Measurements from ENCODE around the gene CISD2.
"Not testable (repeated sequence)": the region's sequence is repeated elsewhere in the genome, so short reads cannot be mapped to it uniquely, and the experiment has no call there.

The CISD2 gene

GRCh38 chr4:102868781-102869568 lies at the start of gene CISD2:
Gene CISD2 (plus strand): TSS chr4:102868992. CDS start chr4:102869085, 93 bp downstream.
- peak; percentile 91 for DNase-seq

- DNase-seq, result not testable (repeated sequence)
Observed at GRCh38 chr4:102819100-102819499, 49.7 kb upstream of the CISD2 start.

DNA sequence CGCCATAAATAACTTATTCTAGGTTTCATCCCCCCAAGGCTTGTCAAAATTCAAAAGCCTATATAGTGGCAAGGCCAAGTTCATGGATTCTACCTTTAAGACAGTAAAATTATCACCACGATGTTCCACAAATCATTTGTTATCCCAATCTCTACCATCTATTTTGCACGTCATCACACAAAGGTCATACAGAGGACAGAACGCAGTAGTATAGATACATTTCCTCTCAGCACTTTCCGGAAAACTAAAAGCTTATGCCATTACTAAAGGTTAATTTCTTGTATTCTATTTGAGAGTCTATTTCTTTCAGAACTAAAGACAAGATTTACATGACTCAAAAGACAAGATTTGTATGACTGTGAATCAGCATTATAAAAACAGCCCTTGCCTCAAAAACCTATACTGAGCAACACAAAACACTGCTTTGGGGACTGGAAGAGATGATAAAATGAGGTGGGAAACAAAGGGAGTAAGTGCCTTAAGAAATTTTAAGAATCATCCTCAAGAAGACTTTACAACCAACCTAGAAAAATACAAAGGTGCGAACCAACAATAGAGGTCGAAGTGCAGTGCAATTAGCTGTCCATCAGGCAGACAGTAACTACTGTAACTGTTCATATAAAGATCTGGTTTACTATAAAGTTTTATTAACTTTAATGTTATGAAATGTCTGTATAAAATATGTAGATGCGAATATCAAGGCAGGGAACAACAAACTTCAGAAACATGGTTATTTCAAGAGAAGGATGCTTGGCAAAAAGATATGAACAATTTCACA lies 49.0 kb upstream of the CISD2 start:
- DNase-seq, result peak in 1 of 2 donors; percentile 79

- DNase-seq, result no peak
Observed at GRCh38 chr4:102823464-102823863, 45.3 kb upstream of the CISD2 start.

DNA sequence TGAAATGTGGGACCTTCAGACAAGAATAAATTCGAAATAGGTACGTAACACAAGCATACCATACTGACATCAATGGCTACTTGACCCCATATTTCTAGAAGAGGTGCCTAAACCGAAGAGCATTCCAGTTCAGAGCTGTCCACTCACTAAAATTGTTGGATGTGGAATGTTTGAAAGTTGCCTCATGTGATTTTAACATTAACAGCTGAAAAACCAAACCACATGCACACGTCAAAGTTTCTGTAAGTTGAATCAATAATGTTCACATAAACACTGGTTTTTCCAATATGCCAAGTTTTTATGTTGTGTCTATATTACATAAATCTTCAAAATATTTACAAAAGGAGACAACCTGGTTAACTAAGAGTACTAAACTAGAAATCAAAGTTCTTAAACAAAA lies 44.9 kb upstream of the CISD2 start:
- DNase-seq, result no peak

- DNase-seq, result no peak
Observed at GRCh38 chr4:102824398-102824797, 44.4 kb upstream of the CISD2 start.

GRCh38 chr4:102825261-102826091 lies 43.3 kb upstream of the CISD2 start:
- DNase-seq, result peak; percentile 34 to 59

DNA sequence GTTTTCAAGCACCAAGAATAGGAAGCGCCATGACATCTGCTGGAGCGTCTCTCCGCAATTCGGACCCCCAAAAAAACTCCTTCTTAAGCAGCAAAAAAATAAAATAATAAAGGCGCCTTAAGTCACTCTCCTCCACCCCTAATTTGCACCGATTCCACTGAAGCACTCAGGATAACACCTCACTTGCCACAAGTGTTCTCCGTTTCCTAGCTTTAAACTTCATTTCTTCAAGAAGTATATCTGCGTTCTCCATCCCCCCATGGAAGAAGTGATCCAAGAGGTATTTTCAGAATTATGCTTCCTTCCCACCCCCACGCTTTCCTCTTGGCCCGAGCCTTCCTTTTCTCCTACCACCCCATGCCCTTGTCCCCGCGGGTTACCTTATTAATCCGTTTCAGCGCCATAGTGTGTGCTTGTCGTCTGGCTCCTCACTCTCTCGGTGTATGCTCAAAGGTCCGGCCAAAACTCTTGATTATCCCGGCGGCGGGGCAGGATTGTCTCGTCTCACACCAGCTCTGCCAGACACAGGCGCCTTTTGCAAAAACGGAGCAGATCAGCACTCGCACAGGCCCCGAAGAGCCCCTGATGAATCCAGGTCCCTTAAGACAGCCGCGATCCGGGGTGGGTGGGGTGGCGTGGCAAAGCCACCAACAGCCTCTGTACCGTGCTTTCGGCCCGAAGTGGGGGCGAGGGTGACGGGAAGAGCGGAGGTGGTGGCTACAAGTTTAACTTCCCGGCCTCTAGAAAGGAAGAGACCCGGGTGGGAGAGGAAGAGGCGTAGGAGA lies 42.5 kb upstream of the CISD2 start:
- no peak for DNase-seq

- peak; percentile 94 to 95 for DNase-seq
Observed at GRCh38 chr4:102826890-102827673, 41.7 kb upstream of the CISD2 start, which contains the start of gene UBE2D3. Gene UBE2D3 (minus strand): TSS chr4:102827551. CDS start chr4:102826508, 1,043 bp downstream.

- peak; percentile 99 to 100 for DNase-seq
Observed at GRCh38 chr4:102827674-102828496, 40.9 kb upstream of the CISD2 start.

- no peak for DNase-seq
Observed at GRCh38 chr4:102828497-102828808, 40.3 kb upstream of the CISD2 start.

GRCh38 chr4:102829803-102830202 lies 39.0 kb upstream of the CISD2 start:
- no peak for DNase-seq

DNA sequence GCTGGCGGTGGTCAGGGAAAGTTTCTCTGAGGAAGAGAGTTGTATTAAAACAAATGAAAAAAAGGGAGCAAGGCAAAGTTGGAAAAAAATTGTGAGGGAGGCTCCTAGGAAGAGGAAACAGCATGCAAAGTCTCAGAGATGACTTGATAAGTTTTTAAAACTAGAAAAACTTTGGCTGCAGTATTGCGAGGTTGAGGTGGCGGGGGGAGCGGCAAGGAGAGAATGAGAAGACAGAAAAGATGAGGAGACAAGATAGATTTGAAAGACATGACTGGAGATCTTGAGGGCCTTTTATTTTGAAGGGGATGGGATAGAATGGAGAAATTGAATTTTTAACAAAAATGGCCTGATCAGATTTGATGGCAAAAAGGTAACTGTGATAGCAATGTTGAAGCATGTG lies 36.7 kb upstream of the CISD2 start:
- DNase-seq, result no peak

DNA sequence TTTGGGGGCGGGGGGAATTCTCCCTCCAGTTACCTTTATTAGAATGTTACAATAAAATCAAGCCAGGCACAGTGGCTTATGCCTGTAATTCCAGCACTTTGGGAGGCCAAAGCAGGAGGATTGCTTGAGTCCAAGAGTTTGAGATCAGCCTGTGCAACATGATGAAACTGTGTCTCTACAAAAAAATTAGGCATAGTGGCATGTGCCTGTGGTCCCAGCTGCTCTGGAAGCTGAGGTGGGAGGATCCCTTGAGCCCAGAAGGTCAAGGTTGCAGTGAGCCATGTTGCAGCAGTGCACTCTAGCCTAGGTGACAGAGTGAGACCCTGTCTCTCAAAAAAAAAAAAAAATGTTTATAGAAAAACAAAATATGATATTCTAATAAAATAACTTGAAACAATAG lies 36.1 kb upstream of the CISD2 start:
- no peak for DNase-seq

DNA sequence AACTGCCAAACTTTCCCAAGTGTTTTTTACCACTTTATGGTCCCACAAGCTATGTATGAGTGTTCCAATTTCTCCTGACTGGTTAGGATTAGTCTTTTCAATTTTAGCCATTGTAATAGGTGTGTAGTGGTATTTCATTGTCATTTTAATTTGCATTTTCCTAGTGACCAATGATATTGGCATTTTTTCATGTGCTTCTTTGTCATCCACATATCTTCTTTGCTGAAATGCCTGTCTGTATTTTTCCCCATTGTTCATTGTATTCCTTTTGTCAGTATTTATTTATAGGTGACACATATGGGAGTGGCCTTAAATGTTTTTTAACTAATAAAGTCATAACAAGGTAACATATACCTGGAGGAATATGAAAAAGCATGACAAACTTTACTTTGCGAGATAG lies 32.2 kb upstream of the CISD2 start:
- no peak for DNase-seq

DNA sequence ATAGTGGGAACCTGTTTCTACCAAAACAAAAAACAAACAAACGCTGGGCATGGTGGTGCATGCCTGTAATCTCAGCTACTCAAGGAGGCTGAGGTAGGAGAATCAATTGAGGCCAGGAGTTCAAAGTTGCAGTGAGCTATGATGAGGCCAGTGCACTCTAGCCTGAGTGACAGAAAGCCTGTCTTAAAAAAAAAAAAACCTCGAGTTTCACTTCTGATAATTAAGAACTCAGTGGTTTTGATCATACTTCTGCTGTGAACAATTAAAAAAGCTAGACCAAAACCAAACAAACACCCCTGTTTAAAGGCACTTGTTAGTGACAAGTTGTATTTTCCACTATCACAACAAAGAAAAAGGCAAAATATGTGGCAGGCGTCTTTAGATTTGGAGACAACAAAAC lies 26.4 kb upstream of the CISD2 start:
- DNase-seq, result no peak

- DNase-seq, result no peak
Observed at GRCh38 chr4:102843273-102843672, 25.5 kb upstream of the CISD2 start.

- no peak for DNase-seq
Observed at GRCh38 chr4:102843938-102844337, 24.9 kb upstream of the CISD2 start.

DNA sequence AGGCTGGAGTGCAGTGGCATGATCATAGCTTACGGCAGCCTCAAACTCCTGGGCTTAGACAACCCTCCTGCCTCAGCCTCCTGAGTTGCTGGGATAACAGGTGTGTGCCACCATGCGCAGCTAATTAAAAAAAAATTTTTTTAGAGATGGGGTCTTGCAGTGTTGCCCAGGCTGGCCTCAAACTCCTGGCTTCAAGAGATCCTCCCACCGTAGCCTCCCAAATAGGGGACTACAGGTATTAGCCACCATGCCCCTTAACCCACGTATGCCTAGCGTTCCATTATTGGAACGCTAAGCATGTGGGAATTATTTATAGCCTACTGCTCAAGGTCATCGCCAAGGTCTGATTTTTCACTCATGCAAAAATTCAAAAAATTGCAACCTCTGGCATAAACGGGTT lies 21.1 kb upstream of the CISD2 start:
- no peak for DNase-seq

DNA sequence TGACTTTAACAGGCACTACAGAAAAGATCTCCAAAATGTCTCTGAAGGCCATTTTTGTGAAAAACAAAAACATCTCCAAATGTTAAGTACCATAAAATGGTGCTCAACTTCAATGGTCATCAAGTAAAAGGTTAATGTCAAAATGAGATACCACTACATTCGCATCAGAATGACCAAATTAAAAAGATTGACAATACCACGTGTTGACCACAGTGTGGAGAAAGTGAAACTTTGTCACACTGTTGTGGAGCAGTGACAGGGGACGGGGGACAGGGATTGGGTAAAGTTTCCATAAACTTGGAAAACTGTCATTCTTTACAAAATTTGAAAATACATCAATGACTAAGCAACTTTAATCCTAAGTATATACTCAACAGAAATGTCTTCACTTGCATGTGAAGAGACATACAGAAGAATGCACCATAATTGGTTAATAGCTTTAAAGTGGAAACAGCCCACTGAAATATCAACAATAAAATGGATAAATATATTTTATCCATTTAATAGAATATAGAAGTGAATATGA lies 19.1 kb upstream of the CISD2 start:
- DNase-seq, result no peak

DNA sequence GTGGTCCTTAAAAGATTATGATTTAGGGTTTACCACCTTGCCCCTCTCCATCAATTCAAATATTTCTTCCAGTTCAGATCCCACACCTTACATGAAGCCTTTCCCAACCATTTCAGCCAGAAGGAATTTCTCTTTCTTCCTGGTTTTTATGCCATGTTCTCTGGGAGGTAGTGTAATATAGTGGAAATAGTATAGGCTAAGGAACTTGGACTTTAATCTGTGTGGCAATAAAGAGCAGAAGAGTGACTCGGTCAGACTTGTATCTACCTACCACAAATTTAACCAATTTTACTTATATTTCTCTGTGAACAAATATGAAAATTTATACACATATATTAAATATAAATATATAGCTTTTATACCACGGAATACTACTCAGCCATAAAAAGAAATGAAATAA lies 18.4 kb upstream of the CISD2 start:
- no peak for DNase-seq

All from CD4-positive, alpha-beta T cell treated with Interleukin-1 beta for 1 hour (primary cell).